ENCODE measurements around the gene GAD1.

GAD1 gene

DNA sequence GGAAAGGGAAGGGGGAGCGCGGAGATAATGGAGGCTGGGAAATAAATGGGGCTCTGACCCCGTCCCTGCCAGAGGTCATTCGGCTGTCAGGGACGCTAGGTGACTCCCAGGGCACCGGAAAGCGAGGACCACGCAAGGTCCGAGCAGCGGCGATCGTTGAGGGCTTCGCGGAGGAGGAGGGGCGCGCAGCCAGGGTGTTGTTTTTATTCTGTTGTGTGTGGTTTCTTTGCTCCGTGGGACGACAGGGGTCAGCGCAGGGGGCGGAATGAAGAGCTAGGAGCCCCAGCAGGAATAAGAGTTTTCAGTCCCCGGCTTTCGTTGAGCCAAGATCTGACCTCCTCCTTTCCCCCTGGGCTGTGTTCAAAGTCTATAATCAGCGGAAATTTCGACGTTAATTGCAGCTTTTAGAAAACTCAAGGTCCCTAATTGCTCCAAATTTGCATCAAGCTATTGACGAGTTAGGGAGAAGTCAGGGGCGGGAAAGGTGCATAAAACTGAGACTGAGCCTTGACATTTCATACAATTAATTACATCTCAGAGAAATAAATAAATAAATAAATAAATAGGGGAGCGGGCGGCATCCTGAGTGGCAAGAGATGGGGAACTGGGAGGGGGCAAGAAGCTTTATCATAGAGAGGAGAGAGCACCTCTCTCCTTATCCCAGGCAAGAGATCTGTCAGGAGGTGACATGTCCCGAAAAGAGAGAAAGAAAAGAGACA is 2.2 kb downstream of the GAD1 start:
- H3K27ac ChIP-seq = no peak overlapping the region
- TF ChIP-seq, protein P1, sequence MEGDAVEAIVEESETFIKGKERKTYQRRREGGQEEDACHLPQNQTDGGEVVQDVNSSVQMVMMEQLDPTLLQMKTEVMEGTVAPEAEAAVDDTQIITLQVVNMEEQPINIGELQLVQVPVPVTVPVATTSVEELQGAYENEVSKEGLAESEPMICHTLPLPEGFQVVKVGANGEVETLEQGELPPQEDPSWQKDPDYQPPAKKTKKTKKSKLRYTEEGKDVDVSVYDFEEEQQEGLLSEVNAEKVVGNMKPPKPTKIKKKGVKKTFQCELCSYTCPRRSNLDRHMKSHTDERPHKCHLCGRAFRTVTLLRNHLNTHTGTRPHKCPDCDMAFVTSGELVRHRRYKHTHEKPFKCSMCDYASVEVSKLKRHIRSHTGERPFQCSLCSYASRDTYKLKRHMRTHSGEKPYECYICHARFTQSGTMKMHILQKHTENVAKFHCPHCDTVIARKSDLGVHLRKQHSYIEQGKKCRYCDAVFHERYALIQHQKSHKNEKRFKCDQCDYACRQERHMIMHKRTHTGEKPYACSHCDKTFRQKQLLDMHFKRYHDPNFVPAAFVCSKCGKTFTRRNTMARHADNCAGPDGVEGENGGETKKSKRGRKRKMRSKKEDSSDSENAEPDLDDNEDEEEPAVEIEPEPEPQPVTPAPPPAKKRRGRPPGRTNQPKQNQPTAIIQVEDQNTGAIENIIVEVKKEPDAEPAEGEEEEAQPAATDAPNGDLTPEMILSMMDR (conservative IDR thresholded peaks at IDR 0.05) = no peak
- TF ChIP-seq ZFX (IDR thresholded peaks at IDR 0.05) = no peak

DNA sequence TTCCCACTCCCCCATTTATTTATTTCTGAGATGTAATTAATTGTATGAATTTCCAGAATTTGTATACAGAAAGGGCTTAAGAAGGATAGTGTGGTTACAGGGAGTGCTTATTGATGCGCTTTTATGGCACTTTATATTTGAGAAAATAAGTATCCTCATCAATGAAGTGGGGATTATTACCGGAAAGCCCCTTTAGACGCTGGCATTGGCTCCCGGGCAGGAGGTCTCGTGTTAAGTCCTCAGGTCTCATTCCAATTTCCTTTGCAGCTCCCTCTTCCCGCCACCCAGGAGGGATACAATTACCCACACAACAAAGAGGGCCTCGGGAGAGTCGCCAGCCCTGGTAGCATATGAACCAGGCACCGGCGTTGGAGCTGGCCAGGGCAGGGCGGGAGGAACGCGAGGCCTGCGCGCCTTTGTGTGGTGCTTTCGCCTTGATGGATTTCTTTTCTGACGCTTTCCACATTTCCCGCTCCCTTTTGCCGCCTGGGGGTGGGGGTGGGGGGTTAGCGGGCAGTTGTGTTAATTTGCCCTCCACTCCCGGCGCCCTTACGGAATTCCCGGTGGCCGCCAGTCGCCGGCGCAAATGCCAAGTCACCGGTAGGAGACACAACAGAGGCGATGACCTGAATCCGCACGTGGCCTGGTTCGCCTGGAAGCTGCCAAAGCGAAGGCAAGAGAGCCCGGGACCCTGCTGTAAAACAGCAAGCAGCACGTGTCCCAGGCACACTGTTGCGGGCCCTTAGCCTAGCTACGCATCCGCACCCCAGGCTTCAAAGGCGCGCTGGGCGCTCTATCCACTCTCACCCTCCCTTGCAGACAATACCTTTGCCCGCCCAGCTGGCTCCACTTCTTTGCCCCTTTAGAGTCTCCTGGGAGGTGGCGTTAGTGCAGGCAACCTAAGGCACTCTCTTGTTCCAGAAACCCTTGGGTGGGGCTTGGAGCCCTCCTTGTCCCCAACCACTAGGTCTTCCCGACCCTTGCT is 3.3 kb downstream of the GAD1 start:
- TF ChIP-seq, protein P1 (conservative IDR thresholded peaks at IDR 0.05) = no peak
- TF ChIP-seq ZFX (IDR thresholded peaks at IDR 0.05) = no peak
- H3K27ac ChIP-seq = no peak overlapping the region

DNA sequence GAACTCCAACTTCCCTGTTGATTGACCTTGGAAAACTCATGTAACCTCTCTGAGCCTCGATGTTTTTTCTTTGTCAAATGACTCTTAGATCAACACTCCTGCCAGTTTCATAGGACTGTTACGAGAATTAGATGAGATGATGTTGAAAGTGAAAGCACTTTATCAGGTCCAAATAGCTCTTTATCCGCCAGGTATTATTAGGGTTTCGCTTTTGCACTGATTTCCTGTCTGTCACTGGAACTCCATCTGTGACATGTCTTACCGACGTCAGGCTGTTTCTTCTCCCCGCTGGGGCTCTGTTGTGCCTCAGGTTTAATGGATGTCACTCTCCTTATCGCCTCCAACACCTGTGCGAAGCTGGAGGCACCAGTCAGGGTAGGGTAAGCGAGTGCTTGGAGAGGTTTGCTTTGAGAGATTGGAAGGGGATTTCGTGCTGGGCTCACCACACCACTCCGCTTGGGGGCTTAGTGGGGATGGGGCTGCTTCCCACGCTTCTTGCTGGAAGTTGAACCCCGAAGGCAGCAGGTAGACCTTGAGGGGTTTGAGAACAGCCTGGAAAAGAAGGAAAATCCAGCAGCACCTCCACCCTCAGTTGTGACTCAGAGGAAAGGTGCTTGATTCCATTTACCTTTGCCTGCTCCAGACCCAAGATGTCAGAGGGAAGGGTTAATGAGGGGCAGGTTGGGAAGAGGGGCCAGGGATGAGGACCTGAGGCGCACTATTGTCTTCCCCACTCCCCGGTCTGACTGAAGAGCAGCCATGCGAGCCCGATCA is 4.3 kb downstream of the GAD1 start:
- no peak for TF ChIP-seq ZFX (IDR thresholded peaks at IDR 0.05)
- TF ChIP-seq, protein P1 (conservative IDR thresholded peaks at IDR 0.05) = no peak
- no peak overlapping the region for H3K27ac ChIP-seq

DNA sequence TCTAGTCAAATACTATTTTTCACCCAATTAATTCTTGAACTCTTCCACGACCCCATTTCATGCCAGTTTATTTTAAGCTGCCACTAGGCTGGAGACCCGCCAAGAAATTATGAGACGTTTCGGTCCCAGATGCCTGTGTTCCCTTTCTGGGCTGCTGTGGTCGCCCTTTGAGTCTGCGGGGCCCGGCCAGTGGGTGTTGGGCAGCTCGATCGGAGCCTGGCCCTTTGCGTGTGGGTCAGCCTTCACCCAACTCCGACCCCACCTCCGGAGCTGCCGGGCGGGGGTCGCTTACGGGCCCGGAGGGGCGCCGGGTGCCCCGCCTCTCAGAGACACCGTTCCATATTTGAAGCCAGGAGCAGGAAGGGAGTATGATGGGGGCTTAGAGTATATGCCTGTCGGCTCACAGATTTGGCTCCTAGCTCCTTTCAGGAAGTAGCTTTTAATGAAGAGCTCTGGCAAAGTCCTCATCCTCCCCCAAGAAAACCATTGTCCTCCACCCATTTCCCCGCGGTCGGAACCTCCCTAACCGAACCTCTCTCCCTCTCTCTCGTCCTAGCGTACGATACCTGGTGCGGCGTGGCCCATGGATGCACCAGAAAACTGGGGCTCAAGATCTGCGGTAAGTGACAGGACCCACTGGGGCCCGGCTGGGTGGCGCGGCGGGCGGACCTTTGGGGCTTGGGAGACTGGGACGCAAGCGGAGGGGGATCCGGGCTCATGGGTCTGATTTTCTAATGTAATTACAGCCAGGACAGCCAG is 5.0 kb downstream of the GAD1 start:
- no peak overlapping the region for H3K27ac ChIP-seq
- TF ChIP-seq, protein P1 (conservative IDR thresholded peaks at IDR 0.05) = no peak
- no peak for TF ChIP-seq ZFX (IDR thresholded peaks at IDR 0.05)

DNA sequence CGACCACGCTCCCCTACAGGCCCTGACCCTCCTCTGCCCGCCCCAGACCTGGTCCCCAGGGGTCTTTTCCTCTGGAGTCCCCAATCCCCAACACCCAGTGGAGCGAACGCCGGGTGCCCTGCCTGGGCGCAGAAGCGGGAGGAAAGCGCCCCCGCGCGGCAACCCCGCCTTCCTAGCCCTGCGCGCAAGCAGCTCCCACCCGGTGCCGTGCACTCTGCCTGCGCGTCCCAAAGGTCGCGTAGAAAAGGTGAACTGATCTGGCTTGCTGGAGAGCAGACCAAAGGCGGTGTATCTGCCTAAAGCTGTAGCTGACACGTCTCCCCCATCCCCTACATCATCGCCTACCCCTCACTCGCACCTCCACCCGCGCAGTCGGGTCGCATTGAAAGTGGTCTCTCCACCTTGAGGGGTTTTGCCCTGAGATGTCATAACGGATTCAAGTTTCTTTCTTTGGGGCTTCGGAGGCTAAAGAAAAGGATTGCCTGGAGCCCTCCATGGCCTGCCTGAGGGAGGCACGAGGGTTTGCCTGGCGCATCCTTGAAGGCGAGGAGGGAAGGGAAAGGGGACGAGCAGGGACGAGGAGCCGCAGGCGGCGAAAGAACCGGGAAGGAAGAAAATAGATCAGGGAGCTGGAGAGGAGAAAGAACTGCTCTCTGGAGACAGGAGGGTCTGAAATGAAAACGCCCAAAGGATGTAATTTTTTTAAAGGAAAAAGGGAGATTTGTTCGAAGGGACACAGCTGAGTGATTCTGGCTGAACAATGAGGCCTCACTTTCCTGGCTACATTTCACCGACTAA is 5.8 kb downstream of the GAD1 start:
- no peak overlapping the region for H3K27ac ChIP-seq
- TF ChIP-seq, protein P1 (conservative IDR thresholded peaks at IDR 0.05) = no peak
- TF ChIP-seq ZFX (IDR thresholded peaks at IDR 0.05) = no peak

Data from C4-2B (cell line).